ENCODE data around the gene PLXNA1. TPM values are rescaled to one million over a fixed set of nuclear protein-coding genes. Genes with fewer than 3 reads are reported as not detected.

Gene PLXNA1
- total RNA-seq, 4 donors from 2014 or later: 13.2 to 23.9 (median 18.7) TPM

DNA sequence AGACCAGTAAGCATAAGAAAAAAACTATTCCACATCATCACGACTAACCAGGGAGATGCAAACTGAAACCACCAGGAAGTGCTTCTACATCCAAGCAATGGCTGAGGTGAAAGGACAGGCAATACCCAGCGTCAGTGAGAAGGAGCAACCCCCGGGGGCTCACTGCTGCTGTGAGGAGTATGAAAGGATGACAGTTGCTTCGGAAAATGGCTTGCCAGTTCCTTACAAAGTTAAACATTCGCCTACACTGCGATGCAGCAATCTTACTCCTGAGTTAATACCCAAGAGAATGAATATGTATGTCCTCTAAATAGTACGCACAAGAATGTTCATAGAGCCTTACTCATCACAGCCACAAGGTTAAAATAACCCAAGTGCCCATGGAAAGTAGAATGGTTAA lies 13.3 kb upstream of the PLXNA1 start:
- TF ChIP-seq, protein P1, sequence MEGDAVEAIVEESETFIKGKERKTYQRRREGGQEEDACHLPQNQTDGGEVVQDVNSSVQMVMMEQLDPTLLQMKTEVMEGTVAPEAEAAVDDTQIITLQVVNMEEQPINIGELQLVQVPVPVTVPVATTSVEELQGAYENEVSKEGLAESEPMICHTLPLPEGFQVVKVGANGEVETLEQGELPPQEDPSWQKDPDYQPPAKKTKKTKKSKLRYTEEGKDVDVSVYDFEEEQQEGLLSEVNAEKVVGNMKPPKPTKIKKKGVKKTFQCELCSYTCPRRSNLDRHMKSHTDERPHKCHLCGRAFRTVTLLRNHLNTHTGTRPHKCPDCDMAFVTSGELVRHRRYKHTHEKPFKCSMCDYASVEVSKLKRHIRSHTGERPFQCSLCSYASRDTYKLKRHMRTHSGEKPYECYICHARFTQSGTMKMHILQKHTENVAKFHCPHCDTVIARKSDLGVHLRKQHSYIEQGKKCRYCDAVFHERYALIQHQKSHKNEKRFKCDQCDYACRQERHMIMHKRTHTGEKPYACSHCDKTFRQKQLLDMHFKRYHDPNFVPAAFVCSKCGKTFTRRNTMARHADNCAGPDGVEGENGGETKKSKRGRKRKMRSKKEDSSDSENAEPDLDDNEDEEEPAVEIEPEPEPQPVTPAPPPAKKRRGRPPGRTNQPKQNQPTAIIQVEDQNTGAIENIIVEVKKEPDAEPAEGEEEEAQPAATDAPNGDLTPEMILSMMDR (IDR thresholded peaks at IDR 0.05; ENCODE audit: low read depth): no peak

DNA sequence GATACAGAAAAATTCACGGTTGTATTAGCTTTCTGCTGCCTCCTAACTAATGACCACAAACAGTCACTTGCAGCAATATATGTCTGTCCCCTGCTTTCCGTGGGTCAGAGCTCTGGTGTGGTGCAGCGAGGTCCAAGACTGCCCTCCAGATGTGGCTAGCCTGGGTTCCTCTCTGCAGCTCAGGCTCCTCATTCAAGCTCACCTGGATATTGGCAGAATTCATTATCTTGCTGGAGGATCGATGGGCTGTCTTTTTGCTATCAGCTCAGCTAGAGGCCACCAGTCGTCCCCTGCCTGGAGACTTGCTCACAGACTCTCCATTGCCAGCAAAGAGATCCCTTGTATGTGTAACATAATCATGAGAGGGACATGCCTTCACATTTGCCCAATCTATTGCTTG lies 12.8 kb upstream of the PLXNA1 start:
- TF ChIP-seq, protein P1 (IDR thresholded peaks at IDR 0.05; ENCODE audit: low read depth): no peak

DNA sequence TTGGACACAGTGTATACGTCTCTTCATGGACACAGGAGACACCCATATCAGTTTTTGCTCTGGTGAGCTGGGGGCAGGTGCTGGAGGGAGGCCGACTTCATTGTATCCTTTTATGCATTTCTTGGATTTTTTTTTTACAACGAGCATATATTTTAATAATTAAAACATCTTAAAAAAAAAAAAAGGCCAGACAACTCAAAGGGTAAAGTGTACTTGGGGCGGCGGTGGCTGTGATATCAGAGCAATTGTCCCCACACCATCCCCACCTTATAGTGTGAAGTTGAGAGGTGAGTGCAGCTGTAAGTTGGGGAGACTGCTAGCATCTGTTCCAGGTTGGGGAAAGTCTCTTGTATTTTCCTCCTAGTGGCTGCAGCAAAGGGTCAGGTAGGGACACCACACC lies 12.0 kb upstream of the PLXNA1 start:
- TF ChIP-seq, protein P1 (IDR thresholded peaks at IDR 0.05; ENCODE audit: low read depth): no peak

DNA sequence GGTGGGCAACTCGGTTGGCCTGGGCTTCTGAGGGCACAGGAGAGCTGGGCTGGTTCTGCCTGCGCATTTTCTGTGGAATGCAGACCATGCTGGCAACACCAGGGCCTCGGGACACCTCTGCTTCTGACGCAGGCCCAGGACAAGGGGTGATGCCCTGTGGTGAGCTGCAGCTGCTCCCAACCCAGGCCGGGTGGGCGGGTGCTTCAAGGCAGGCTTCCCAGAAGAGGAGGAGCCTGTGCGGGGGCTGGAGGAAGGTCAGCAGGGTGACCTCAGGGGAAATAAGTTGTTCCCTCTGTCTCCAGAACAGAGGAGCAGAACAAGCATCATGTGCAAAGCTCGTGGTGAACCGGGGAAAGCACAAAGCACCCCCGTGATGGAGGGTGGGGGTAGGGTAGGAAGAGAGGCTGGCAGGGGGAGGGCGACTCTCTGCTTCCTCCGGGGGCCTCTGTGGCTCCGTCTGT lies 11.0 kb upstream of the PLXNA1 start:
- TF ChIP-seq, protein P1 (IDR thresholded peaks at IDR 0.05; ENCODE audit: low read depth): no peak

DNA sequence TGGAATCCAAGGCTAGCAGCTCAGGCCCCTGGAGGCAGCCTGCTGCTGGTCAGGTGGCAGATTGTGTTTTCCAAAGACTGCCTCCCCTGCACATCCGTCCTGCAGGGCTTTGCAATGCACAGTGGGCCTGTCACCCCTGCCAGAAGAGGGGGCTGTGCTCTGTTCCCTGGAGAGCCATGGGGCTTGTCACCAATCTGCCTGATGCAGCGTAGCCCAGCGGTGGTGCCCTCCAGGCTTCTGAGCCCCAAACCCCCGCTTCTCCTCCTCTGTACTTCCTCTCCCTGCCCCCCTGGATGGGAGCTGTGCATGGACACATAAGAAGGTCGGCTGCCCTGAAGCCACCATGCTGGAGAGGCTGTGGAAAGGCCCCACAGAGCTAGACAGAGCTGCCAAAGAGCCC lies 10.0 kb upstream of the PLXNA1 start:
- TF ChIP-seq, protein P1 (IDR thresholded peaks at IDR 0.05; ENCODE audit: low read depth): no peak

DNA sequence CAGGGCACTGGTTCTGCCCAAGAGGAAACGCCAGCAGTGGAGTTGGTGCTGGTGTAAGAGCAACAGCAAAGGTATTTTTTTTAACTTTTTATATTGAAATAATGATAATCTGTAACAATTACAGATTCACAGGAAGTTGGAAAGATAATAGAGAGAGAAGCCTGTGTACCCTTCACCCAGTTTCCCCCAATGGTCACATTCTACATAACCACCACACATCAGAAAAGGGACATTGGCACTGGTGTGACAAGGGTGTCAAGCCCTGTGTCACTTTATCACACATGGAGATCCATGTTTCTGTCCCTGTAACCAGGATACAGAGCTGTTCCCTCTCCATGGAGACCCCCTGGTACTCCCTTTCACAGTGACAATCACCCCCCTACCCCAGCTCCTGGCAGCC lies 9.1 kb upstream of the PLXNA1 start:
- TF ChIP-seq, protein P1 (IDR thresholded peaks at IDR 0.05; ENCODE audit: low read depth): no peak

DNA sequence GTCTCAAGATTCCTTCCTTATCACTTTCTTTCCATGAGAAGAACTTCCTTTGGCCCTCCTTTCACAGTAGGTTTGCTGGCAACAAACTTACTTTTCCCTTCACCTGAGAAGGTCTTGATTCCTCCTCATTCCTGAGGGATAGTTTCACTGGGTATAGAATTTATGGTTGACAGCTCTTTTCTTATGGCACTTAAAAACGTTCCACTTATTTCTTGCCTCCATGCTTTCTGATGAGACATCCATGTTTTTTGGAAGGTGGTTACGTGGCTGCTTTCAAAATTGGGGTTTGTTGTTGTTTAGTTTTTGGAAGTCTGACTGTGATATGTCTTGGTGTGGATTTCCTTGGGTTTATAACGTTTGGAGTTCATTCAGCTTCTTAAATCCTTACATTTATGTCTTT lies 8.2 kb upstream of the PLXNA1 start:
- TF ChIP-seq, protein P1 (IDR thresholded peaks at IDR 0.05; ENCODE audit: low read depth): no peak
